Measurements from ENCODE around the gene SLC30A1.

- TF ChIP-seq, protein P1, sequence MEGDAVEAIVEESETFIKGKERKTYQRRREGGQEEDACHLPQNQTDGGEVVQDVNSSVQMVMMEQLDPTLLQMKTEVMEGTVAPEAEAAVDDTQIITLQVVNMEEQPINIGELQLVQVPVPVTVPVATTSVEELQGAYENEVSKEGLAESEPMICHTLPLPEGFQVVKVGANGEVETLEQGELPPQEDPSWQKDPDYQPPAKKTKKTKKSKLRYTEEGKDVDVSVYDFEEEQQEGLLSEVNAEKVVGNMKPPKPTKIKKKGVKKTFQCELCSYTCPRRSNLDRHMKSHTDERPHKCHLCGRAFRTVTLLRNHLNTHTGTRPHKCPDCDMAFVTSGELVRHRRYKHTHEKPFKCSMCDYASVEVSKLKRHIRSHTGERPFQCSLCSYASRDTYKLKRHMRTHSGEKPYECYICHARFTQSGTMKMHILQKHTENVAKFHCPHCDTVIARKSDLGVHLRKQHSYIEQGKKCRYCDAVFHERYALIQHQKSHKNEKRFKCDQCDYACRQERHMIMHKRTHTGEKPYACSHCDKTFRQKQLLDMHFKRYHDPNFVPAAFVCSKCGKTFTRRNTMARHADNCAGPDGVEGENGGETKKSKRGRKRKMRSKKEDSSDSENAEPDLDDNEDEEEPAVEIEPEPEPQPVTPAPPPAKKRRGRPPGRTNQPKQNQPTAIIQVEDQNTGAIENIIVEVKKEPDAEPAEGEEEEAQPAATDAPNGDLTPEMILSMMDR (IDR thresholded peaks at IDR 0.05) = no peak
- TF ChIP-seq EZH2 (IDR thresholded peaks at IDR 0.05) = no peak
Observed at GRCh38 chr1:211583011-211583992, 4.3 kb upstream of the SLC30A1 start.
